HG03354 (cell line): ENCODE results near the gene SORBS2.

Experiments
- ATAC-seq: cut with Tn5 transposase; IDR thresholded peaks from one replicate; pipeline ENCODE4 v1.9.1; 2021; ENCODE audit warnings: mild to moderate bottlenecking; ENCODE audit not compliant: unreplicated experiment, poor library complexity, severe bottlenecking

Gene SORBS2

DNA sequence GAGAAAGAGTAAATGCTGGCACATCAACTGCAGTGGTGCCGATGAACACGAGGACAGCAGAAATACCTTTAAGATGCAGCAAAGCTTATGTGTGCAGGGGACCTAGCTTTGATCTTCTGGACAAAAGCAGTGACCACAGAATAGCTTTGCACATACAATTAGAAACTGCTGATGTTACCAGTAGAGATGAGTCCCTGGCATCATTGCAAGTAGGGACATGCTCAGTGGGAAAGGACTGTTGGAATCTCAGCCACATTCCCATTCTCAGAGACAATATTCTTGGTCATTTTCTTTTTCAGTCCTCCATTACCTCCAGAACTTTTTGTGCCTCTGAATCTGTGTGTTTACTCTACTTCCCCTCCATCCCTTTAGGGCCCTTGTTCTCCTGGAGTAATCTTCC lies 259.7 kb downstream of the SORBS2 start:
- no peak for ATAC-seq

GRCh38 chr4:185550933-185551332 lies 261.1 kb downstream of the SORBS2 start:
- ATAC-seq: no peak

- no peak for ATAC-seq
Measured at GRCh38 chr4:185549095-185549639, 262.8 kb downstream of the SORBS2 start.

- no peak for ATAC-seq
Measured at GRCh38 chr4:185548587-185548986, 263.4 kb downstream of the SORBS2 start.

GRCh38 chr4:185546335-185546734 lies 265.7 kb downstream of the SORBS2 start:
- ATAC-seq: no peak

DNA sequence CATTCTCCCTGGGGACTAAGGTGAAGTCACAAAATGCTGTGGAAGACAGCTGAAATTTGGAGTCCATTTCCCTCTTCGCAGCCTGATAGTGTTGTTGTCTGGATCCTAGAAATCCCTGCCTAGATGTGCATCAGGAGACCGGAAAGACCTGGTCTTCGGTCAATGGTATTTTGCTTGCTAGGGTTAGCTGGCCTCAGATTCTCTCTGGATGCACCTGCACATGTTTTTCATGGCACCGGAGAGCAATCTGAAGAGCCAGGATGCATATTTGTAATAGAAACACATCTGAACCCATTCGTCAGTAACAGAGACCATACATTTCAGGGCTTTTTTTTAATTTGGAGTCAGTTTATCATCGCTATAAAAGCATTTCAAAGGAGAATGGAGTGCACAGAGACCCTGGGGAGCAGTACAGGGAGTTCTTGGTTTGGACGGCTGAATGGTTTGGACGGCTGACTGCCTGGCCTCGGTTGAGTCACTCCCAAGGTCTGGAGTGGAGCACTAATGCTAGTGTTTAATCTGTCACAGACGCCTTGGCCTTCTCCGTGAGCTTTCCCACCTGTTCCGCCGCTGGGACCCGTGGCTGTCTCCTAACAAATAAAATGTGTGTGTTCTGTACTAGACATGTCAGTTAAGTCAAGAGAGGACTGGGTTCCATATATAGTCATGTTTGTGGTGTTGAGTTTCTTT lies 269.2 kb downstream of the SORBS2 start:
- ATAC-seq: no peak

DNA sequence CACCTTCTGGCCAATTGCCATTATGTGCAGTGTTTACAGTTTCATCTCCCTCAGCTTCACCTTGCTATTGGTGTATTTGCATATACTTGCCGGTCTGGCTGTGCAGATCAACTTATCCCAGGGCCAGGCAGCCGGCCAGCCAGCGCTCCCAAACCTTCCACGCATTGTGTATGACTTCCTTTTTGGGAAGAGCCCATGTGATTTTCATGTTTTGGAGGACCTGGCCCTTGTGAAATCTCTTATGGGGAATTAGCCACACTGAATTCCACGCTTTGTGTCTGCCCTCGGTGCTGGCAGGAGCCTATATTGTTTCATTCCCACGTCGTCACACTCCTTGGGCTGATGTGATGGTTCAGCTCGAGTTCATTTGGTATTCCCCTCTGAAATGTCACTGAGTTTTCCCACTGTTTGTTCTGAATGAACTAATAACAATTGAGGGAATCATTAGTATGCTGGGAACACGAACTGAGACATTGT lies 270.7 kb downstream of the SORBS2 start:
- ATAC-seq: no peak

DNA sequence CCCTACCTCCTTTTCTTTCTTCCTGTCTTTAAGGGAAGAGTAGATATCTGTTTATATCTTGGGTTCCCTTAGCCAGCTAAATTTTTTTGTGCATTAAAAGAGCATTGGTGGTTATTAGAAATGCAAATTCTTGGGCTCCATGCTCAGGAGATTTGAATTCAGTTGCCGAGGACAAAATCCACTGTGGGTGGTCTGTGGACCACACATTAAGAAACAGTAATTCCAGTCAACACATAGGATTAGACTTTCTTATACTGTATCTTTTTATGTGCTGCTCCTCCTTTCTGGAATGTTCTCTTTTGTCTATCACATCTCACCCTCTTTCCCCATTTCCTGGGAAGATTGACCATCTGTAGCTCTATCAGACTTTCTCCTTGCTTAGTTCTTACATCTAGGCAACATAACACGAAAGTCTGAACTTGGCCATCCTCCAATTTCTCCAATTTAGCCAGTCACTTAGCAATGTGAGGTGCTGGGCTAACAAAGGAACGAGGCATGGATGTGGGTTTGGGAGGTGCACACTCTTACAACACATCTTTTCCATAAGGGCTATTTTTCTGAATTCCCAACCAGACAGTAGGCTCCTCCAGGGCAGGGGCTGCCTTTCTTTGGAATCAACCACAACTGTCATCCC lies 271.4 kb downstream of the SORBS2 start:
- ATAC-seq: no peak

GRCh38 chr4:185540040-185540439 lies 272.0 kb downstream of the SORBS2 start:
- no peak for ATAC-seq

GRCh38 chr4:185538806-185539205 lies 273.2 kb downstream of the SORBS2 start:
- no peak for ATAC-seq

DNA sequence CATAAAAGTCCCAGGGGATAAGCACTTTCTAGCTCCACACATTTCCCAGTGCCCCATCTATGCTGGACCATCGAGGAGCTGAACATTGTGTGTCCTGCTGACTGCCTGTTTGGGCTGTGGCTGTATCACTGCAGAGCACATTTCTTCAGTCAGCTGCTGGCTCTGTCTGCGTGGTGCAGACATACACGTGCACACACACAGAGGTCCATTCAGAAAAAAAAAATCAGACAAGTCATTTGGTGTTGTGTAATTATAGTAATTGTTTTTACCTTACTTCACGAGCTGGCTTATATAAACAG lies 275.6 kb downstream of the SORBS2 start:
- no peak for ATAC-seq

DNA sequence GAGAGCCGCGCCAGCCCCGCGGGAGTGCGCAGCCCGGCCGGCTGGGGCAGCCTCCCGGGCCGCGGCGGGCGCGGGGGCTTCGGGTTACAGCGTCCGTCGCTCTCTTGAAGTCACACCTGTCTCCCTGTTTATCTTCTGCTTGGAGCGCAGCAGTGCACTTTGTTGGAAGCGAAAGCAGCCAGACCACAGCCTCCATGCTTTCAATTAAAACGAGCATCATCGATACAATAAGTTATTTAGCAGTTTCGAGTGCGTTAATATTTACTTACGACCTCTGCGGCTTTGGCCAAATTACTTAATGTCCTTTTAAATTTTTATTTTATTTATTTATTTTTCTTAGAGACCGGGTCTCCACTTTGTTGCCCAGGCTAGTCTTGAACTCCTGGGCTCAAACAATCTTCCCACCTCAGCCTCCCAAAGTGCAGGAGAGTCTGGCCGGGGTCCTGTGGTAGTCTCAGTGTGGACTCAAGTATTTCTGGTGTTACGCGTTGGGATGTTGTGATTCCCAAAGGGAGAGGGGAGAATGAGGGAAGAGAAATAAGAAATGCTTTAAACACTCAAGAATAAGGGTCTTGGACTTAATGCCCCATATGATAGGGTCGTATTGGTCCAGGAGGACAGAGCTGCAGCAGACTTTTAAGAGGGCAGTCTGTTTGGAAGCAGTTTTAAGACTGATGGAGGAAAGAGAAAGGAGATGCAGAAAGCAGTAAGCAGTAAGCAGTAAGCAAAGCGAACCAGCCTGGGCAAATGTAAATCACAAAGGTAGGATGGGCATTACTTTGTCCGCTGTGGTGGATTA lies 276.2 kb downstream of the SORBS2 start:
- ATAC-seq: no peak
